Liver (tissue), 9 donors: Measurements from ENCODE around the gene HNRNPH3. TPM values are rescaled to one million over a fixed set of nuclear protein-coding genes. Genes with fewer than 3 reads are reported as not detected.

Source experiments
- DNase-seq: peaks from one replicate; pipeline ENCODE4 v3.0.0-alpha.2; 2017; ENCODE audit warnings: low spot score
- H3K27ac ChIP-seq, 2 donors: one replicate each; pipeline ENCODE4 v1.7.0; 2013; ENCODE audit warnings: inconsistent platforms in 2 of 2, low read length in 2 of 2, control low read depth in 1 of 2, low read depth in 1 of 2, mild to moderate bottlenecking in 1 of 2
- H3K27me3 ChIP-seq, 4 donors: one replicate each; pipeline versions ENCODE4 v1.6.1 to v1.7.0; 2013; ENCODE audit warnings: low read length in 3 of 4, inconsistent platforms in 1 of 4, mild to moderate bottlenecking in 1 of 4, moderate library complexity in 1 of 4; ENCODE audit not compliant: control insufficient read depth in 4 of 4, insufficient read depth in 4 of 4
- H3K36me3 ChIP-seq, 4 donors: one replicate each; pipeline versions ENCODE4 v1.6.1 to v1.7.0; 2013; ENCODE audit warnings: low read length in 3 of 4, mild to moderate bottlenecking in 3 of 4, low read depth in 1 of 4, moderate library complexity in 1 of 4; ENCODE audit not compliant: control insufficient read depth in 4 of 4, insufficient read depth in 3 of 4
- H3K4me1 ChIP-seq, 4 donors: one replicate each; pipeline versions ENCODE4 v1.6.1 to v1.7.0; 2013; ENCODE audit warnings: low read length in 3 of 4, mild to moderate bottlenecking in 3 of 4, moderate library complexity in 1 of 4; ENCODE audit not compliant: control insufficient read depth in 4 of 4, insufficient read depth in 4 of 4
- H3K4me3 ChIP-seq, 3 donors: one replicate each; pipeline versions ENCODE4 v1.6.1 to v1.7.0; 2013; ENCODE audit warnings: low read length in 3 of 3, control low read depth in 1 of 3, low read depth in 1 of 3, mild to moderate bottlenecking in 1 of 3
- H3K9ac ChIP-seq, 2 donors: one replicate each; pipeline ENCODE4 v1.7.0; 2013; ENCODE audit warnings: low read length in 2 of 2, mild to moderate bottlenecking in 2 of 2, moderate library complexity in 2 of 2, control low read depth in 1 of 2, low read depth in 1 of 2
- H3K9me3 ChIP-seq, 4 donors: one replicate each; pipeline versions ENCODE4 v1.6.1 to v1.7.0; 2013; ENCODE audit warnings: low read length in 3 of 4; ENCODE audit not compliant: control insufficient read depth in 4 of 4
- ATF3 ChIP-seq: IDR thresholded peaks from 2 replicates; pipeline ENCODE4 v1.6.1; 2016; ENCODE audit warnings: antibody characterized with exemption
- EGR1 ChIP-seq, 2 donors: IDR thresholded peaks; 2 replicates each; pipeline ENCODE4 v1.6.1; 2016 to 2018; ENCODE audit warnings: antibody characterized with exemption in 2 of 2, low read depth in 2 of 2
- FOXA1 ChIP-seq: IDR thresholded peaks from 2 replicates; pipeline ENCODE4 v1.6.1; 2016; ENCODE audit warnings: antibody characterized with exemption
- GABPA ChIP-seq, 2 donors: IDR thresholded peaks in 1 of 2; conservative IDR thresholded peaks in 1 of 2; 2 replicates each; pipeline ENCODE4 v1.6.1; 2016; ENCODE audit warnings: antibody characterized with exemption in 2 of 2, mild to moderate bottlenecking in 1 of 2, moderate library complexity in 1 of 2
- HNF4A ChIP-seq, 2 donors: conservative IDR thresholded peaks; 2 replicates each; pipeline ENCODE4 v1.6.1; 2016; ENCODE audit warnings: antibody characterized with exemption in 2 of 2, mild to moderate bottlenecking in 2 of 2
- NR2F2 ChIP-seq: IDR thresholded peaks from 2 replicates; pipeline ENCODE4 v1.6.1; 2016; ENCODE audit warnings: antibody characterized with exemption
- RAD21 ChIP-seq, 2 donors: IDR thresholded peaks; 2 replicates each; pipeline ENCODE4 v1.6.1; 2016; ENCODE audit warnings: antibody characterized with exemption in 2 of 2, mild to moderate bottlenecking in 2 of 2
- SP1 ChIP-seq: IDR thresholded peaks from 2 replicates; pipeline ENCODE4 v1.6.1; 2018; ENCODE audit warnings: antibody characterized with exemption, mild to moderate bottlenecking
- YY1 ChIP-seq: IDR thresholded peaks from 2 replicates; pipeline ENCODE4 v1.6.1; 2016; ENCODE audit warnings: antibody characterized with exemption, mild to moderate bottlenecking
- whole genome bisulfite sequencing: extraction: QIAGEN DNeasy Blood & Tissue Kit; methylation state at CpG from one replicate; pipeline ENCODE4 v1.1.7; 2013; 5-methylcytosine and 5-hydroxymethylcytosine counted together
- polyA plus RNA-seq, 2 donors: library from polyadenylated mRNA; stranded (reverse) in 1 of 2; unstranded in 1 of 2; fragments of 200-250 nt in 1 of 2; fragments of >200 nt in 1 of 2; fragmentation: Nextera tagmentation in 1 of 2; extraction: Ambion mirVana in 1 of 2; gene quantifications; one replicate each; pipeline versions ENCODE4 v1.2.1 to v1.2.3, GENCODE V29; 2013 to 2015
- total RNA-seq, 2 donors: library from RNA; depleted of rRNA; stranded (reverse); fragments of >200 nt; gene quantifications; one replicate each; pipeline ENCODE4 v1.2.3, GENCODE V29; 2014
- TF ChIP-seq, protein P1 (sequence below): IDR thresholded peaks from 2 replicates; pipeline ENCODE4 v1.6.1; 2016; ENCODE audit warnings: antibody characterized with exemption
- TF ChIP-seq, protein P2 (sequence below): IDR thresholded peaks from 2 replicates; pipeline ENCODE4 v1.6.1; 2016; ENCODE audit warnings: antibody characterized with exemption, mild to moderate bottlenecking
- donor health status: healthy.
- donor health status: healthy.
- donor health status: healthy.
- donor health status: healthy.
- donor health status: healthy.

The HNRNPH3 gene
- total and polyA plus RNA-seq, 4 donors: 18.2 to 38.4 (median 28.6) TPM

GRCh38 chr10:68333440-68334431 lies 1.9 kb downstream of the HNRNPH3 start:
- peaks cover 8 to 52% (median 39%) of the 10 kb centered on the region in 4 donors for H3K4me1 ChIP-seq
- 1% methylated on average over 10 of the region's 10 CpGs for WGBS
- no peaks in the 10 kb centered on the region for H3K27me3 ChIP-seq
- H3K4me3 ChIP-seq: peak overlapping the region; percentile 88 to 98 (median 94)
- no peak for DNase-seq
- H3K9me3 ChIP-seq: no peaks in the 10 kb centered on the region
- TF ChIP-seq SP1 (no peak), ATF3 (no peak), GABPA (IDR thresholded peaks at IDR 0.05 in 1 of 2, conservative IDR thresholded peaks at IDR 0.05 in 1 of 2) (no peak), HNF4A (conservative IDR thresholded peaks at IDR 0.05) (no peak), NR2F2 (no peak), FOXA1 (no peak), YY1 (no peak)
- TF ChIP-seq, protein P1, sequence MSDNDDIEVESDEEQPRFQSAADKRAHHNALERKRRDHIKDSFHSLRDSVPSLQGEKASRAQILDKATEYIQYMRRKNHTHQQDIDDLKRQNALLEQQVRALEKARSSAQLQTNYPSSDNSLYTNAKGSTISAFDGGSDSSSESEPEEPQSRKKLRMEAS: no peak
- TF ChIP-seq, protein P2, sequence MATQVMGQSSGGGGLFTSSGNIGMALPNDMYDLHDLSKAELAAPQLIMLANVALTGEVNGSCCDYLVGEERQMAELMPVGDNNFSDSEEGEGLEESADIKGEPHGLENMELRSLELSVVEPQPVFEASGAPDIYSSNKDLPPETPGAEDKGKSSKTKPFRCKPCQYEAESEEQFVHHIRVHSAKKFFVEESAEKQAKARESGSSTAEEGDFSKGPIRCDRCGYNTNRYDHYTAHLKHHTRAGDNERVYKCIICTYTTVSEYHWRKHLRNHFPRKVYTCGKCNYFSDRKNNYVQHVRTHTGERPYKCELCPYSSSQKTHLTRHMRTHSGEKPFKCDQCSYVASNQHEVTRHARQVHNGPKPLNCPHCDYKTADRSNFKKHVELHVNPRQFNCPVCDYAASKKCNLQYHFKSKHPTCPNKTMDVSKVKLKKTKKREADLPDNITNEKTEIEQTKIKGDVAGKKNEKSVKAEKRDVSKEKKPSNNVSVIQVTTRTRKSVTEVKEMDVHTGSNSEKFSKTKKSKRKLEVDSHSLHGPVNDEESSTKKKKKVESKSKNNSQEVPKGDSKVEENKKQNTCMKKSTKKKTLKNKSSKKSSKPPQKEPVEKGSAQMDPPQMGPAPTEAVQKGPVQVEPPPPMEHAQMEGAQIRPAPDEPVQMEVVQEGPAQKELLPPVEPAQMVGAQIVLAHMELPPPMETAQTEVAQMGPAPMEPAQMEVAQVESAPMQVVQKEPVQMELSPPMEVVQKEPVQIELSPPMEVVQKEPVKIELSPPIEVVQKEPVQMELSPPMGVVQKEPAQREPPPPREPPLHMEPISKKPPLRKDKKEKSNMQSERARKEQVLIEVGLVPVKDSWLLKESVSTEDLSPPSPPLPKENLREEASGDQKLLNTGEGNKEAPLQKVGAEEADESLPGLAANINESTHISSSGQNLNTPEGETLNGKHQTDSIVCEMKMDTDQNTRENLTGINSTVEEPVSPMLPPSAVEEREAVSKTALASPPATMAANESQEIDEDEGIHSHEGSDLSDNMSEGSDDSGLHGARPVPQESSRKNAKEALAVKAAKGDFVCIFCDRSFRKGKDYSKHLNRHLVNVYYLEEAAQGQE: no peak
- peak overlapping the region; percentile 89 to 99 for H3K9ac ChIP-seq
- H3K27ac ChIP-seq: peak overlapping the region; percentile 94 to 98
- peaks cover 3 to 5% (median 4%) of the 10 kb centered on the region in 4 donors for H3K36me3 ChIP-seq

- H3K4me3 ChIP-seq: peak overlapping the region; percentile 29 to 98 (median 88)
- peaks cover 5 to 16% (median 14%) of the 10 kb centered on the region in 4 donors for H3K36me3 ChIP-seq
- no peak overlapping the region for H3K27ac ChIP-seq
- H3K9ac ChIP-seq: peak overlapping the region in 1 of 2 donors; percentile 50
- H3K9me3 ChIP-seq: no peaks in the 10 kb centered on the region
- DNase-seq: no peak
- TF ChIP-seq RAD21 (IDR thresholded peaks at IDR 0.05) (no peak), HNF4A (conservative IDR thresholded peaks at IDR 0.05) (no peak), NR2F2 (no peak), EGR1 (IDR thresholded peaks at IDR 0.05; ENCODE audit: low read depth in 2 of 2) (no peak), SP1 (no peak), ATF3 (no peak)
- H3K4me1 ChIP-seq: peaks cover 8 to 46% (median 39%) of the 10 kb centered on the region in 4 donors
- WGBS: 4% methylated on average over 8 of the region's 8 CpGs
- no peaks in the 10 kb centered on the region for H3K27me3 ChIP-seq
Measured at GRCh38 chr10:68334672-68335467, 3.0 kb downstream of the HNRNPH3 start.
